Neural progenitor cell (in vitro differentiated cells): ENCODE data around the gene IFFO2. TPM values are rescaled to one million over a fixed set of nuclear protein-coding genes. Genes with fewer than 3 reads are reported as not detected.
A peak's percentile ranks its signal among the peaks of the same experiment; 100 is the strongest.
"Not testable (repeated sequence)": the region's sequence is repeated elsewhere in the genome, so short reads cannot be mapped to it uniquely, and the experiment has no call there.

Source experiments
- DNase-seq: peaks from one replicate; pipeline ENCODE4 v3.0.0-alpha.2; 2016; ENCODE audit warnings: low spot score
- H2AFZ ChIP-seq: fragments of 200-600 bp; sonication (generic); replicated peaks from 2 replicates; pipeline ENCODE4 v1.6.1; 2016; ENCODE audit warnings: antibody characterized with exemption
- H3F3A ChIP-seq: fragments of 200-600 bp; sonication (generic); 2 replicates; pipeline ENCODE4 v1.6.1; 2016; ENCODE audit warnings: antibody characterized with exemption, low read depth
- H3K27ac ChIP-seq: fragments of 200-600 bp; sonication (generic); 2 replicates; pipeline ENCODE4 v1.5.1; 2016; ENCODE audit warnings: mild to moderate bottlenecking
- H3K27me3 ChIP-seq: fragments of 200-600 bp; sonication (generic); 2 replicates; pipeline ENCODE4 v1.6.1; 2016; ENCODE audit warnings: mild to moderate bottlenecking, moderate library complexity
- H3K36me3 ChIP-seq: fragments of 200-600 bp; sonication (generic); 2 replicates; pipeline ENCODE4 v1.5.1; 2016
- H3K4me1 ChIP-seq: fragments of 200-600 bp; sonication (generic); 2 replicates; pipeline ENCODE4 v1.6.1; 2016; ENCODE audit warnings: mixed run types
- H3K4me2 ChIP-seq: fragments of 200-600 bp; sonication (generic); 2 replicates; pipeline ENCODE4 v1.6.1; 2016
- H3K4me3 ChIP-seq: fragments of 200-600 bp; sonication (generic); 2 replicates; pipeline ENCODE4 v1.5.1; 2016
- H3K79me2 ChIP-seq: fragments of 200-600 bp; sonication (generic); 2 replicates; pipeline ENCODE4 v1.6.1; 2016; ENCODE audit warnings: low read depth
- H3K9ac ChIP-seq: fragments of 200-600 bp; sonication (generic); 2 replicates; pipeline ENCODE4 v1.6.1; 2016
- H3K9me3 ChIP-seq: fragments of 200-600 bp; sonication (generic); 2 replicates; pipeline ENCODE4 v1.5.1; 2016; ENCODE audit warnings: low read depth
- H4K20me1 ChIP-seq: fragments of 200-600 bp; sonication (generic); 2 replicates; pipeline ENCODE4 v1.6.1; 2016; ENCODE audit warnings: low read depth
- H3K27ac Mint-ChIP-seq: 3 replicates; pipeline ENCODE4 v1.8.0; 2021; ENCODE audit warnings: mixed read lengths
- H3K27me3 Mint-ChIP-seq: 2 replicates; pipeline ENCODE4 v1.8.0; 2022; ENCODE audit warnings: low read depth, mild to moderate bottlenecking, inconsistent platforms, moderate library complexity, mixed read lengths; ENCODE audit not compliant: insufficient read depth
- H3K36me3 Mint-ChIP-seq: 3 replicates; pipeline ENCODE4 v1.8.0; 2021; ENCODE audit warnings: mixed read lengths
- H3K4me1 Mint-ChIP-seq: 3 replicates; pipeline ENCODE4 v1.8.0; 2021; ENCODE audit warnings: mixed read lengths
- H3K4me3 Mint-ChIP-seq: 3 replicates; pipeline ENCODE4 v1.8.0; 2021; ENCODE audit warnings: mild to moderate bottlenecking, moderate library complexity, mixed read lengths
- H3K9me3 Mint-ChIP-seq: 3 replicates; pipeline ENCODE4 v1.8.0; 2020; ENCODE audit warnings: mixed read lengths
- CTCF ChIP-seq: fragments of 200-600 bp; sonication (generic); IDR thresholded peaks from 2 replicates; pipeline ENCODE4 v1.5.1; 2017; ENCODE audit warnings: antibody characterized with exemption, mild to moderate bottlenecking
- EZH2 ChIP-seq: fragments of 200-600 bp; sonication (generic); IDR thresholded peaks from 2 replicates; pipeline ENCODE4 v1.6.1; 2017; ENCODE audit warnings: antibody characterized with exemption, mild to moderate bottlenecking, moderate library complexity
- EZH2phosphoT487 ChIP-seq: fragments of 200-600 bp; sonication (generic); IDR thresholded peaks from 2 replicates; pipeline ENCODE4 v1.6.1; 2017; ENCODE audit warnings: antibody characterized with exemption
- total RNA-seq: library from RNA; depleted of rRNA; stranded (reverse); fragments of >200 nt; gene quantifications from 2 replicates; pipeline ENCODE4 v1.2.3, GENCODE V29; 2015; ENCODE audit warnings: low replicate concordance

IFFO2 gene
- total RNA-seq, 1 donor from 2014 or later: 0.65 TPM

- peaks cover 6% of the 10 kb centered on the region for H3K27me3 Mint-ChIP-seq
- Histone ChIP-seq H3K79me2 (peaks cover under 1% of the 10 kb centered on the region), H4K20me1 (peaks cover 19% of the 10 kb centered on the region), H3F3A (no peaks in the 10 kb centered on the region), H3K4me3 (no peak overlapping the region), H3K9me3 (no peaks in the 10 kb centered on the region), H3K9ac (no peak overlapping the region), H3K4me1 (no peaks in the 10 kb centered on the region), H3K27me3 (no peaks in the 10 kb centered on the region), H2AFZ (no peak overlapping the region), H3K36me3 (no peaks in the 10 kb centered on the region), H3K4me2 (no peak overlapping the region), H3K27ac (no peak overlapping the region)
- H3K27ac Mint-ChIP-seq: no peak overlapping the region
- H3K36me3 Mint-ChIP-seq: no peaks in the 10 kb centered on the region
- no peak for TF ChIP-seq CTCF
- no peak overlapping the region for H3K4me3 Mint-ChIP-seq
- H3K9me3 Mint-ChIP-seq: no peaks in the 10 kb centered on the region
- H3K4me1 Mint-ChIP-seq: peaks cover 7% of the 10 kb centered on the region
- no peak for DNase-seq
Measured at GRCh38 chr1:18895317-18895716, 61.2 kb downstream of the IFFO2 start.

- no peak overlapping the region for H3K27ac ChIP-seq
- no peaks in the 10 kb centered on the region for H3F3A ChIP-seq
- Mint-ChIP-seq H3K4me3 (no peak overlapping the region), H3K27ac (no peak overlapping the region), H3K9me3 (no peaks in the 10 kb centered on the region), H3K4me1 (peaks cover 7% of the 10 kb centered on the region), H3K27me3 (peaks cover 6% of the 10 kb centered on the region), H3K36me3 (no peaks in the 10 kb centered on the region)
- H3K79me2 ChIP-seq: no peaks in the 10 kb centered on the region
- no peak overlapping the region for H3K4me2 ChIP-seq
- no peaks in the 10 kb centered on the region for H3K27me3 ChIP-seq
- peaks cover 14% of the 10 kb centered on the region for H4K20me1 ChIP-seq
- H3K4me1 ChIP-seq: no peaks in the 10 kb centered on the region
- no peak overlapping the region for H2AFZ ChIP-seq
- no peak for TF ChIP-seq EZH2phosphoT487
- TF ChIP-seq CTCF: no peak
- no peak for TF ChIP-seq EZH2
- H3K4me3 ChIP-seq: no peak overlapping the region
- H3K9ac ChIP-seq: no peak overlapping the region
- H3K36me3 ChIP-seq: no peaks in the 10 kb centered on the region
- no peak for DNase-seq
- H3K9me3 ChIP-seq: no peaks in the 10 kb centered on the region
Measured at GRCh38 chr1:18893120-18893519, 63.4 kb downstream of the IFFO2 start.

GRCh38 chr1:18891858-18892257, 64.6 kb downstream of the IFFO2 start:
- H3K4me1 ChIP-seq, H3K27ac Mint-ChIP-seq, H3K4me3 ChIP-seq, H3K36me3 ChIP-seq, H3K27ac ChIP-seq, H3F3A ChIP-seq, H3K79me2 ChIP-seq, H2AFZ ChIP-seq, H3K27me3 ChIP-seq, H3K9ac ChIP-seq, H3K36me3 Mint-ChIP-seq, DNase-seq, H3K27me3 Mint-ChIP-seq, H3K9me3 Mint-ChIP-seq, H3K9me3 ChIP-seq, H3K4me1 Mint-ChIP-seq, H3K4me2 ChIP-seq: not testable (repeated sequence)
- peaks cover 14% of the 10 kb centered on the region for H4K20me1 ChIP-seq
- H3K4me3 Mint-ChIP-seq: peak overlapping the region; percentile 53

GRCh38 chr1:18891426-18891780, 65.1 kb downstream of the IFFO2 start:
- no peak overlapping the region for H2AFZ ChIP-seq
- H3K27ac ChIP-seq: no peak overlapping the region
- H3K9me3 ChIP-seq: no peaks in the 10 kb centered on the region
- TF ChIP-seq CTCF: no peak
- no peak for TF ChIP-seq EZH2
- no peak for TF ChIP-seq EZH2phosphoT487
- no peak overlapping the region for H3K4me3 Mint-ChIP-seq
- peaks cover 6% of the 10 kb centered on the region for H3K27me3 Mint-ChIP-seq
- no peaks in the 10 kb centered on the region for H3K79me2 ChIP-seq
- no peaks in the 10 kb centered on the region for H3K9me3 Mint-ChIP-seq
- H3K36me3 ChIP-seq: no peaks in the 10 kb centered on the region
- no peak overlapping the region for H3K9ac ChIP-seq
- no peak overlapping the region for H3K4me3 ChIP-seq
- H3K4me1 Mint-ChIP-seq: peaks cover 7% of the 10 kb centered on the region
- DNase-seq: no peak
- H4K20me1 ChIP-seq: peaks cover 14% of the 10 kb centered on the region
- no peaks in the 10 kb centered on the region for H3K36me3 Mint-ChIP-seq
- no peaks in the 10 kb centered on the region for H3K4me1 ChIP-seq
- no peak overlapping the region for H3K4me2 ChIP-seq
- no peaks in the 10 kb centered on the region for H3F3A ChIP-seq
- no peaks in the 10 kb centered on the region for H3K27me3 ChIP-seq
- peak overlapping the region; percentile 26 for H3K27ac Mint-ChIP-seq
